Stimulated activated naive CD8-positive, alpha-beta T cell treated with anti-CD3 and anti-CD28 coated beads, Interleukin-15, Interleukin-2, amounts not matched to agents 100 ng/mL and 50 ng/mL, for 24 hours (primary cell): Measurements from ENCODE around the gene SGCG.

ENCODE experiments used
- H3K27ac Mint-ChIP-seq: one replicate; pipeline ENCODE4 v1.8.0; 2021; ENCODE audit warnings: mild to moderate bottlenecking, mixed read lengths
- H3K27me3 Mint-ChIP-seq: one replicate; pipeline ENCODE4 v1.8.0; 2021; ENCODE audit warnings: mixed read lengths
- H3K36me3 Mint-ChIP-seq: one replicate; pipeline ENCODE4 v1.8.0; 2021; ENCODE audit warnings: low read depth, mixed read lengths
- H3K4me1 Mint-ChIP-seq: one replicate; pipeline ENCODE4 v1.8.0; 2021; ENCODE audit warnings: low read depth, mixed read lengths
- H3K4me3 Mint-ChIP-seq: one replicate; pipeline ENCODE4 v1.8.0; 2021; ENCODE audit warnings: mild to moderate bottlenecking, mixed read lengths
- H3K9me3 Mint-ChIP-seq: one replicate; pipeline ENCODE4 v1.8.0; 2021; ENCODE audit warnings: mixed read lengths

Gene SGCG

DNA sequence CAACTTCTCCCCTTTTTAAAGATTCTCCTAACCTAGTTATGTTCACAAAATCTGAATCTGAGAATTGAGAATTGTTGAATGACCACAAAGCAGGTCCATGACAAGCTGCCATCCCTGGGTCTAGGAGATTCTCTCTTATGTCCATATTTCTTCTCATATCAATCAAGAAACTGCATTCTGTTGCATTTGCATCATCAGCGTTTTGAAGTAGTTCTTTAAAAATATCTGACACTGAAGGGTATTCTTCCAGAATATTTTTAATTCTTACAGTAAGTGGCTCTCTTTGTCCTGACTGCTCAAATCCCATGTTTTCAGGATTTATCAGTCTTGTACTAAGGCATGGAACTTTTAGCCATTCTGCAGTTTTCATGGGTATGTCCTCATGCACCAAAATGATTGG is 158.4 kb downstream of the SGCG start:
- Mint-ChIP-seq H3K27ac (no peak overlapping the region), H3K4me1 (no peaks in the 10 kb centered on the region), H3K27me3 (no peaks in the 10 kb centered on the region), H3K36me3 (peaks cover 87% of the 10 kb centered on the region), H3K4me3 (no peak overlapping the region), H3K9me3 (peaks cover 50% of the 10 kb centered on the region)

DNA sequence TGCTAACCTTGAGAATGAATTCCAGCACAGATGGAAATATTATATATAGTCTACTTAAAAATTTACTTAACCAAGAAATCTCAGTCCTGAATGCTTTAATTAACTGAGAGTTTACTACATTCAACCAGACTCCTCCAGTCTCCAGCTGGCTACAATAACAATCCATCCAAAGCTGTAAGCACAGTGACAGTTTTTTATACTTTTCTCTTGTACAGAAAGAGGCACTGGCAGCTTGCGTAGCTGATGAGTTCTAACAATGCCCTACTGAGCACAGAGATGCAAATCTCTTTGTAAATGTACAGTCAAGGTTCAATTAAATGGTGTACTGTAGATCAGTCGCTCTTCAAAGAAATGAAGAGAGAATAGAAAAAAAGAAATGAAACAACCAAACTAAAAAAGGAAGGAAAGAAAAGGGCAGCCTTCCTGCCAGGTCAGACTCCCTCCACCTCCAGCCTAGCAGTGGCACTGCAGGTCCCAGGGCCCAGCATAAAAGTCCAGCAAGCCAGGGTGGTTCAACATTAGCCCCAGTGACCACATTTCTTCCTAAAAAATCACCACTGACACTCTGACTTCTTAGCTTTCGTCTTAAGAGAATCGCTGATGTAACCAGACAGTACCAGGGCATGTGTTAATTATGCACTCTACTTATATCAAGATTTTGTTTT is 164.3 kb downstream of the SGCG start:
- H3K4me1 Mint-ChIP-seq = peaks cover 3% of the 10 kb centered on the region
- H3K9me3 Mint-ChIP-seq = peaks cover 12% of the 10 kb centered on the region
- no peak overlapping the region for H3K4me3 Mint-ChIP-seq
- H3K27ac Mint-ChIP-seq = no peak overlapping the region
- H3K36me3 Mint-ChIP-seq = peaks cover 90% of the 10 kb centered on the region
- no peaks in the 10 kb centered on the region for H3K27me3 Mint-ChIP-seq

DNA sequence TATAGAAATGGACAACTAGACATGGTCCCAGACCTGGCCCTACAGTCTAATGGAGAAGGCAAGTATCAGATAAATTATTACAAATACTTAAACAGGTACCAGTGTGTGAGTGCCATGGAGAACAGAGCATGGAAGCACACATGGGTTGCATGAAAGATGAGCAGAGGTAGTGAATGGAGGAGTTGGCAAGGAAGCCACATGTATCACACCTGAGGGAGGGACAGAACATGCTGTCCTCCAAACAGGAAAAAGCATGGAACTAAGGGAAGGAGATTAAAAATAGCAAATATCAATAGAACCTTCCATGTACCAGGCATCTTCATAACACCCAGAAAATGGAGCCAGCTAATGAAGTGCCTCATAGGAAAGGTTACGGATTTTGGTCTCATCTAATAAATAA is 166.8 kb downstream of the SGCG start:
- H3K4me3 Mint-ChIP-seq = no peak overlapping the region

DNA sequence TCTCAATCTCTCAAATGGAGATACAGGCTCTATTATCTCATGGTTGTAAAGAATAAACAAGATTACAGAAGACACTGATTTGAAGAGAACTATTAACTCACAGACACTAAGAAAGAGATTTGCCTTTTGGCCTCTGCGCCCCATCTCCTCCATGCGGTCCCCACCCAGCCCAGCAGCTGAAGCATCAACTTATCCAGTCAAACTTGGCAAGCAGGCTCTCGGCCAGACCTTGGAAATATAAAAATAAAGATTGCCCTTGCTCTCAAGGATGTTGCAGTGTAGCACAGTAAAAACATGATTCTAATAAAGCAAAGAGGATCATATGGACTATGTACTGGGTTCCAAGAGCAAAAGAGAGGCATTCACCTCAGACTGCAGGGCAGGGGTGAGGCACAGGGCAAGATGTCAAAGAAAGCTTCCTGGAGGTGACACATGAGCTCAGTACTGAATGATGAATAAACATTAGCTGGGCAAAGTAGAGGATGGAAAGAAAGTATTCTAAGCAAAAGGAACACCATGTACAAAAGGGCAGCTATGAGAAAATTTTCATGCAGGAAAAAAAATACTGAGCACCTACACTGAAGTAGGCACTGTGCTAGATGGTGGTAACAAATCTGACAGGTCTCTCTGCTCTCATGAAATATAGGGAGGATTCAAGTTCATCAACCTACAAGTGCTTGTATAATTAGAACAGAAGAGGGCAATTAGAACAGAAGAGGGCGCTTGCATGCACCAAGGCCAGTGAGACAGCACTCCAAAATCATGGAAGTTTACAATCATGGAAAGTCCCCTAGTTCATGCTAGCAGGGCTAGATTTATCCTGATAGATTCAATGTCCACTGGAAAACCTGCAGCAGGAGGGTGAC is 167.7 kb downstream of the SGCG start:
- H3K27me3 Mint-ChIP-seq = no peaks in the 10 kb centered on the region
- H3K36me3 Mint-ChIP-seq = peaks cover 92% of the 10 kb centered on the region
- H3K4me3 Mint-ChIP-seq = no peak overlapping the region
- H3K9me3 Mint-ChIP-seq = peaks cover 9% of the 10 kb centered on the region
- H3K27ac Mint-ChIP-seq = no peak overlapping the region
- peaks cover 3% of the 10 kb centered on the region for H3K4me1 Mint-ChIP-seq

More for the DNA sequence above, 166.8 kb downstream of the SGCG start:
- H3K9me3 Mint-ChIP-seq = peaks cover 9% of the 10 kb centered on the region
- peaks cover 92% of the 10 kb centered on the region for H3K36me3 Mint-ChIP-seq
- H3K27me3 Mint-ChIP-seq = no peaks in the 10 kb centered on the region
- H3K4me1 Mint-ChIP-seq = peaks cover 3% of the 10 kb centered on the region
- H3K27ac Mint-ChIP-seq = no peak overlapping the region

DNA sequence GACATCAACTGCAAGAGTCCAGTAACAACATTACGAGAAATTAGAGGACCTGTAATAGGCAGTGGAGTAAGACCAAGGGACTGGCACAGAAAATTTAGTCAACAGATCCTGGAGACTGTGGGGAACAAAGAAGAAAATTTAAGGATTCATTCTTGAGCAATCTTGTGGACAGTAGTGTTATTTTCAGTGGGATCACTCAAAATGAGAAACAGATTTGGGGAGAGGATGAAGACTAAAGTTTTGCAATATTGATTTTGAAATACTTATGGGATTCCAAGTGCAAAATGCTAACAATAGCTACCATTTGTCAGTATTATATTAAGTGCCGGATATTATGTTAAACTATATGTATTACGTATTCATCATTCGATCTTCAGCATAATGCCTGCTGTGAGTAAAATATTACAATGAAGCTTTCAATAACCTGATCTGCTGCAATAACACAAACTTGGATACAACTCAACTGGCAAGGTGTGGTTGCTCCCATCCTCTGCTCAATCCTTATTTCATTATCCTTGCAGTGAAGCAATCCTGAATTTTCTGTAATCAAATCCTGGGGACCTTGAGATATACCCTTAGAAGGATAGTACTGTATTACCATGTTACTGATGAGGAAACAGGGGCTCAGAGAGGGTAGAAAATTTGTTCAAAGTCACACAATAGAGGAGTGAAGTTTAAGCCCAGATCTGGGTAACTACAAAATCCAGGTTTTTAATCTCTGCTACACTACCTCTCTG is 168.6 kb downstream of the SGCG start:
- H3K36me3 Mint-ChIP-seq = peaks cover 93% of the 10 kb centered on the region
- no peaks in the 10 kb centered on the region for H3K27me3 Mint-ChIP-seq
- H3K4me3 Mint-ChIP-seq = no peak overlapping the region
- H3K4me1 Mint-ChIP-seq = peaks cover 3% of the 10 kb centered on the region
- no peak overlapping the region for H3K27ac Mint-ChIP-seq
- H3K9me3 Mint-ChIP-seq = peaks cover 9% of the 10 kb centered on the region

DNA sequence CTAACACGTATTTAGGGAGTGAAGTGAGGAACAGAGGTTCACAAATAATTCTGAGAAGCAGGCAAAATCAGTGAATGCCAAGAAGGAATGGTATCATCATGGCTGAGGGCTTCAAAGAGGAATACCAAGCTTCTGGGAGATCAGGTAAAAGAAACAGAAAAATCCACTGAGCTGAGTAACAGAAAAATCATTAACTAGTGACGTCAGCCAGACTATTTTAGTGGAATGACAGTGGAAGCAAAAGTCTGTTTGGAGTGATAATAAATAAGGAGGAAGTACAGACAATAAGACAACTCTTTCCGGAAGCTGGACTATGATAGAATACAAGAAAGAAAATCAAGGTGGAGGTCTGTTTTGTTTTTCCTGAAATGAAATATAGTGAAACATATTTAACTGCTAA is 169.2 kb downstream of the SGCG start:
- H3K36me3 Mint-ChIP-seq = peaks cover 93% of the 10 kb centered on the region
- H3K4me3 Mint-ChIP-seq = no peak overlapping the region
- H3K27me3 Mint-ChIP-seq = no peaks in the 10 kb centered on the region
- H3K4me1 Mint-ChIP-seq = peaks cover 3% of the 10 kb centered on the region
- H3K9me3 Mint-ChIP-seq = peaks cover 9% of the 10 kb centered on the region
- no peak overlapping the region for H3K27ac Mint-ChIP-seq

DNA sequence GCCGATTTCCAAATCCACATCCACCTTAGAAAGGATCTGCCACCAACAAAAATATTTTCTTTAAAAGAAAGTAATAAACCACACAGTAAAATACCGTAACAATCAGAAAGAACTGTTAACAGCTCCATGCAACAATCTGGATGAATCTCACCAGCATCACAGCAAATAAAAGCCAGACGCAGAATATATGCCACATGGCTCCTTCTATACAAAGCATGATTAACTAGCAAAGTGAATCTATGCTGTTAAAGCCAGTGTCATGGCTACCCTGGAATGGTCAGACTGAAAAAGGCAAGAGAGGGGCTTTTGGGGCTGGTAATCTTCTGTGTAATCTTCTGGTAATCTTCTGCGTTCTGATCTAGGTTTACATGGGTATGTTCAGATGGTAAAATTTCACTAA is 171.4 kb downstream of the SGCG start:
- Mint-ChIP-seq H3K36me3 (peaks cover 87% of the 10 kb centered on the region), H3K27ac (no peak overlapping the region), H3K4me1 (peaks cover 3% of the 10 kb centered on the region), H3K4me3 (no peak overlapping the region), H3K9me3 (peaks cover 4% of the 10 kb centered on the region), H3K27me3 (no peaks in the 10 kb centered on the region)

DNA sequence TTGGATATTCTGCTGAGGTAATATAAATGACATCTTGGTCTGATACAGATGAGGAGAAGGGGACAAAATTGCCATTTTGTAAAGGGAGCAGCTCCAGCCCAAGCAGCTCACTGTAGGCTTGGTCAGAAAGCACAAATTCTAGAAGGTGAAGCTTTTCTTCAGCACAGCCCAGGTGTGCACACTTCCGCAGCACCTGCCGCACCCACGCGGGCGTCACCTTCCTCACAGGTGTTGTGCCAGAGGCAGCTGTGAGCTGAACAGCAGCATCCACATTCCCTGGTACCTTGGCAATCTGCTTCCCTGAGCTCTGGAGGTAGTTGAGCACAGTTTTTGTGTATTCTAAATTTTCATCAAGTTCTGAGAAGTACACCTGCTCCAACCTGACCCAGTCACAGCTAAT is 173.7 kb downstream of the SGCG start:
- H3K9me3 Mint-ChIP-seq = no peaks in the 10 kb centered on the region
- H3K4me3 Mint-ChIP-seq = no peak overlapping the region
- H3K27ac Mint-ChIP-seq = no peak overlapping the region
- peaks cover 77% of the 10 kb centered on the region for H3K36me3 Mint-ChIP-seq
- no peaks in the 10 kb centered on the region for H3K27me3 Mint-ChIP-seq
- no peaks in the 10 kb centered on the region for H3K4me1 Mint-ChIP-seq

DNA sequence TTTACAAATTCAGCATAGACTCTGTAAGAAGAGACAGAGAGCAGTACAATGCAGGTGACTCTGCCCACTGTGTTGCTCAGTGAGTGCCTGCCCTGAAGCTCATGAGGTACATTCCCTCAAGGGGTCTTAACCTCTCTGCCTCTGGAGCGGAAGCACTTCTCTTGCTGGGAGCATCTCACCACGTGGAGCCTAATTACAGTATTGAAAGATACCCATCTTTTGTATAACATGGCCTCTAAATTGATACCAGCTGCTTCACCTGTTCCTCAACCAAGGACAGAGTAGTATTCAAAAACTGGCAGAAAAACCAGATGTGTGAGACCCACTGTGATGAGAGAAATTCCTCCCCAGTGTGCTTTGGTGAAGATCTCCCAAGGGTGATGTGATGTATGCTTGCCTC is 175.6 kb downstream of the SGCG start:
- Mint-ChIP-seq H3K9me3 (no peaks in the 10 kb centered on the region), H3K27me3 (no peaks in the 10 kb centered on the region), H3K4me3 (no peak overlapping the region), H3K4me1 (peaks cover 3% of the 10 kb centered on the region), H3K27ac (no peak overlapping the region), H3K36me3 (peaks cover 76% of the 10 kb centered on the region)

DNA sequence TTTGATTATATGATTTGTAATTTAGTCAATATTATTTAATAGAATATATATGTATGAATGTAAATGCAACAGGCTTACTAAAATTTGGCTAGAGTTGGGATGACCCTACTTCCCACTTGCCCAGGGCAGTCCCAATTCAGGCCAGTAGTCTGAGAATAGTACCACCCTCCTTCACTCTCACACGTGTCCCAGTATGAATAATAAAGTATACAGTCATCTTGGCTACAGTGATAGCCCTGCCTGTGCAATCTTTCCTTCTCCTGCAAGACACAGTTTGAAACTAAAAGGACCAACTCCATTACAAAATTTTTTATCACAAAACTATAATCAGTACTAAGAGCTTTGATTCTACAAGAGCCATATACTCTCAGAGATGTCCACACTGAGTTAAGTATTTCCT is 176.6 kb downstream of the SGCG start:
- Mint-ChIP-seq H3K9me3 (no peaks in the 10 kb centered on the region), H3K4me3 (no peak overlapping the region), H3K27ac (no peak overlapping the region), H3K4me1 (peaks cover 3% of the 10 kb centered on the region), H3K36me3 (peaks cover 76% of the 10 kb centered on the region), H3K27me3 (no peaks in the 10 kb centered on the region)

DNA sequence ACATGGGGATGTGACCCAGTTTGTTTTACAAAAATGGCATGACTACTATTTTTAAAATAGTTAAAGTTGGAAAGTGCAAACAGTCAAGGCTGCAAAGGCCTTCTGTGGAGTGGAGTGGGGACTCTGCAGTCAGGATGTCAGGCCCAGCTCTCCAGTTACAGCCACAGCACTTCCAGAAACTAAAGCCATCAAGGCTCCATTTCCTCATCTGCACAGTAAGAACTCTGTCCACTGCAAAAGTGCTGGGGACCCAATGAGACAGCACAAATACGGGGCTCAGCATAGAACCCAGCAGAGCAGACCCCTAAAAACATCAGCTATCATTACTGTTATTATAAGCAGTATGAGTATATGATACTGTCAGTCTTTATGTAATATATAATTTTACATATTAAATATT is 179.1 kb downstream of the SGCG start:
- H3K27ac Mint-ChIP-seq = no peak overlapping the region
- no peaks in the 10 kb centered on the region for H3K27me3 Mint-ChIP-seq
- H3K9me3 Mint-ChIP-seq = no peaks in the 10 kb centered on the region
- H3K36me3 Mint-ChIP-seq = peaks cover 77% of the 10 kb centered on the region
- H3K4me3 Mint-ChIP-seq = no peak overlapping the region
- H3K4me1 Mint-ChIP-seq = peaks cover 3% of the 10 kb centered on the region

DNA sequence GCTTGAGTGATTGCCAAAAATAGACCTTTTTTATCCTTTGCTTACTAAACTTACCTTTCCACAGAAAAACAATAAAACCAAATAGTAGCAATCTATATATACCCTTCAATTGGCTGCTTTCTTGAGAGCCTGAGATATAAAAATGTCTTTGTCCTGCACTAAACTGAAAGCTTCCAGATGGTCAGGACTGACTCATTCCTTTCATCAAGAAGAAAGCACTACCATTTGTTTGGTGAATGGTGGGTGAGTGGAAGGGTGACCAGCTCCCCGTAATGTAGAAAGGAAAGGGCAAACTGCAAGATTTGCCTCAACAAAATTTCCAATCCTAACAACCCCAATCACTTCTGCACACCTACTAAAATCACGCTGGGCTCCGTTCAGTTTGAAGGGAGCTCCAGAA is 184.9 kb downstream of the SGCG start:
- no peak overlapping the region for H3K4me3 Mint-ChIP-seq
- H3K9me3 Mint-ChIP-seq = no peaks in the 10 kb centered on the region
- H3K36me3 Mint-ChIP-seq = peaks cover 89% of the 10 kb centered on the region
- H3K27me3 Mint-ChIP-seq = no peaks in the 10 kb centered on the region
- no peak overlapping the region for H3K27ac Mint-ChIP-seq
- no peaks in the 10 kb centered on the region for H3K4me1 Mint-ChIP-seq

DNA sequence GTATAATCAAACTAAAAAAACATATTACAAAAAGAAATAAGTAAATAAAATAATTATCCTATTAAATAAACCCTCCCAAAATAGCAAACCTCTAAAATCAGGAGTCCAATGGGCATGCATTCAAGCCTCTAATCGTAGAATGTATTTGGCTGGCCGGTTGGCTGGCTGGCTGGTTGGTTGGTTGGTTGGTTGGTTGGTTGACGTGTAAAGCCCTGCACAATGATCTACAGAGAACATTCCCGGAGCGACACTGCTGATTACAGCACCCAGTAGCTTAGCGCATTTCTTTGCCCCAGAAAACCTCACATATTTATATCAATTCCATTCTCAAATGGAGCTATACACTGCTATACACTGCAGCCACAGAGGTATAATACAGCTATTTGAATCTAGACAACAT is 187.1 kb downstream of the SGCG start:
- Mint-ChIP-seq H3K4me3 (no peak overlapping the region), H3K36me3 (peaks cover 89% of the 10 kb centered on the region)

DNA sequence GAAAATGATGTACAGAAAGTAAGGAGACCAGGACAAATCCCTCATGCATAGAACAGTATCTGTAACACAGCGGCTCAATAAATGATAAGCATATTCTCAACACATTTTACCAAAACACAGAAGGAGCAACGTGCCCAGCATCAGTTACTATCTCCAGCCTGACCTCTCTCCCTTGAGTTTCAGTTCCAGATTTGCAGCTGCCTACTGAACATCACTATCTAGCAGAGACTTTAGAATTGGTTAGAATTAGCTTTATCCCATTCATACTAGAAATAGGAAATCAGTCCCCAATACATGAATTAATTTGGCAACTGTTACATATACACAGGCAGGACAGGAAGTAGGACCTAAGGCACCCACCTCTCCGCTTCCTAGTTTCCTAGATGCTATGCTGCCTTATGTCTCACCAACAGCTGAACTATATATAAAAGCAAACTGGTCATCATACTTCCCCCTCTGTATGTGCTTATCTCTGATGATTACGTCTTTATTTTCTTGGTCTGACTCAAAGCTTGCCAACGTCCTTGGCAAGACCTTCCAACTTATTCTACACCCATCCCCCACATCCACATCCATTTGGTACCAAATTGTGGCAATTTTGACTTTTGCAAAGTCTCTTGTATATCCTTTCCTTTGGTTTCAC is 191.6 kb downstream of the SGCG start:
- Mint-ChIP-seq H3K27me3 (no peaks in the 10 kb centered on the region), H3K4me3 (peak overlapping the region; percentile 71), H3K27ac (peak overlapping the region; percentile 15)

More for the DNA sequence above, 187.1 kb downstream of the SGCG start:
- Mint-ChIP-seq H3K27ac (no peak overlapping the region), H3K9me3 (no peaks in the 10 kb centered on the region), H3K4me1 (peaks cover 11% of the 10 kb centered on the region), H3K27me3 (no peaks in the 10 kb centered on the region)

More for the DNA sequence above, 191.6 kb downstream of the SGCG start:
- Mint-ChIP-seq H3K9me3 (no peaks in the 10 kb centered on the region), H3K36me3 (peaks cover 55% of the 10 kb centered on the region), H3K4me1 (peaks cover 44% of the 10 kb centered on the region)
